NT2/D1 (cell line): ENCODE data around the gene ALDOB.

ENCODE experiments used
- SUZ12 ChIP-seq: IDR thresholded peaks from 2 replicates; pipeline ENCODE4 v1.6.1; 2011; ENCODE audit not compliant: insufficient read length, insufficient read depth; ENCODE audit errors: extremely low read depth
- ZNF274 ChIP-seq: IDR thresholded peaks from 2 replicates; pipeline ENCODE4 v1.6.1; 2011; ENCODE audit warnings: mild to moderate bottlenecking, low read depth, low read length

GRCh38 chr9:101403516-101404285 is 31.9 kb downstream of the ALDOB start:
- TF ChIP-seq SUZ12: no peak
- TF ChIP-seq ZNF274: no peak
